A549 treated with ZK216348 at 1 μM for 4 hours (cell line): Measurements from ENCODE around the gene TUBB2A. TPM values are rescaled to one million over a fixed set of nuclear protein-coding genes. Genes with fewer than 3 reads are reported as not detected.

ENCODE experiments used
- total RNA-seq: library from RNA; stranded (reverse); fragments of 200-300 nt; extraction: Qiagen RNA extraction; gene quantifications from 5 replicates; pipeline ENCODE4 v1.2.3, GENCODE V29; 2022; ENCODE audit warnings: low read depth

Gene TUBB2A
- total RNA-seq: 69.0 to 102 TPM (median 91.1 TPM) in 5 replicates

DNA sequence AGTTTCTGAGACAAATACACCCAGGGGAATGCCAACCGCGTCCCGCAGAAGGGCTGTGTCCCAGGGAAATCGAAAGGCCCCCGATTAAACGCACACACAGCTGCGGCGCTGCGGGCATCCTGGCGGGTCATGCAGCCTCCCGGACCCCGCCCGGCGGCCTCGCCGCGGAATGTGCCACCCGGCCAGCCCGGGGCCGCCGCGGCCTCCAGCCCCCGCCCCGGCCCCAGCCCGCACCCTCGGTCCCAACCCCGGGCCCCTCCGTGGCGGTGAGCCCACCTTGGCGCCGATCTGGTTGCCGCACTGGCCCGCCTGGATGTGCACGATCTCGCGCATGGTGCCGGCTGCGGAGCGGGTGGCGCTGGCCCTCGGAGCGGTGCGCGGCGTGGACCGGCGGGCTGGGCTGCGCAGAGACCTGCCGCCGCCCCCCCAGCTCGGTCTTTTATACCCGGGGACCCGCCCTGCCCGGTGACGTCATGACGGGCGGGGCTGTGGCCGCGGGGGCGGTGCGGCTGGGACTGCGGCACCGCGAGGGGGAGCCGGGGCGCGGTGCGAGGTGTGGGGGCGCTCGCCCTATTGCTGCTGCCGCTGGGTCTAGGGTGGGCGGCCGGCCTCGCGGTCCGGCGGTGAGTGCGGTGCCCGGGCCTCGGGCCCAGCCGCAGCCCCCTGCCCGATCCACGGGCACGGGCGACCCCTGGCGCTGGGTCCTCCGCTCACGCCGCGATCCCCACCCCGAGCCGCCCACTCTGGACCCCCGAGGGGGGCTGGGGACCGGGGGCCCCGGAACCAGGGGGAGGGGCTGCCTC, at the start of gene TUBB2A:
Gene TUBB2A (minus strand): TSS at position 414 of the 803 bp plus-strand sequence. CDS start 81 bp downstream, at position 333.

DNA sequence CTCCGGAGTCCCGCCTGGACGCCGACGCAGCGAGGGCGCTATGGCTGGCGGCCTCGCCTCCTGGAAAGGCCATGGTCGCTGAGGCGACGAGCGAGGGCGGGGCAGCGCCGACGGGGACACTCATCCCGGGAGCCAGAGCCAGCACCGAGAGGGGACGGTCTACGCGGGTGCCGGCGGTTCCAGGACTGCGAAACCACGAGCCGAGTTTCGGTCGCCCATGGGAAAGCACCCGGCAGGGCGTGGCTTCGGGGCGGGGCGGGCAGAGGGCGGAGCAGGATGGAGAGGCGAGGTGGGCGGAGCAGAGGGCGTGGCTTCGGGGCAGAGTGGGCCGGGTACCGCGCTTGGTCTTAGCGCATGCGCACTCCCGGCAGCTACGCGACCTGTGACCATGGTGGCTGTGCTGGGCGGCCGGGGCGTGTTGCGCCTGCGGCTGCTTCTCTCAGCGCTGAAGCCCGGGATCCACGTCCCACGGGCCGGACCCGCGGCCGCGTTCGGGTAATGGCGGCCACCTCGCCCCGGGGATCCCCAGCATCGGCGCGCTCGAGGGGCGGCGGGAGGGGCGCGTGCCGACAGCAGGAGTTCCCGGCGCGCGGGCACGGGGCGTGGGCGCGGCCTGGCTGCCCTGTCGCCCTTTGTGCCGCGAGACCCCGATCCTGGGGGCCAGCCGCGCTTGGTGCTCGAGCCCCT, 38.8 kb downstream of the TUBB2A start, which contains the start of gene BPHL:
Gene BPHL (plus strand): TSS at position 359 of the 687 bp plus-strand sequence. CDS start 30 bp downstream, at position 389.

Other genes starting within 250 kb of the TUBB2A start
- gene SERPINB6, start 186.0 kb downstream of the TUBB2A start, total RNA-seq: 146 to 156 TPM (median 148 TPM) in 5 replicates
- 68.4 to 80.9 TPM (median 72.7 TPM) in 5 replicates for gene NQO2, start 157.7 kb downstream of the TUBB2A start, total RNA-seq
- 11.4 to 15.4 TPM (median 12.7 TPM) in 5 replicates for gene RIPK1, start 89.0 kb downstream of the TUBB2A start, total RNA-seq
- gene BPHL, start 38.8 kb downstream of the TUBB2A start, total RNA-seq: 17.1 to 23.9 TPM (median 21.7 TPM) in 5 replicates
- 10.7 to 14.6 TPM (median 13.2 TPM) in 5 replicates for gene TUBB2B, start 70.1 kb upstream of the TUBB2A start, total RNA-seq
- 23.8 to 27.6 TPM (median 26.1 TPM) in 5 replicates for gene PSMG4, start 101.4 kb upstream of the TUBB2A start, total RNA-seq